Activated CD8-positive, alpha-beta memory T cell treated with anti-CD3 and anti-CD28 coated beads, Interleukin-2, amount 10 ng/mL, durations not matched to agents 7 days and 5 days (primary cell): Measurements from ENCODE around the gene DHRSX. TPM values are rescaled to one million over a fixed set of nuclear protein-coding genes. Genes with fewer than 3 reads are reported as not detected.
"Not testable (repeated sequence)": the region's sequence is repeated elsewhere in the genome, so short reads cannot be mapped to it uniquely, and the experiment has no call there.

Experiments
- ATAC-seq: fragments of 150-1000 bp; cut with Tn5 transposase; one replicate; pipeline ENCODE4 v1.10.0; 2021; ENCODE audit warnings: moderate library complexity
- CTCF ChIA-PET: fragments of 350-600 bp; sonication (Branson Sonifier 250); formaldehyde crosslinking; loops from one replicate; lab custom pipeline; 2021; ENCODE audit warnings: antibody characterized with exemption; lab: Charles Lee
- DNase-seq: peaks from one replicate; pipeline ENCODE4 v3.0.0-alpha.2; 2020
- H3K27ac Mint-ChIP-seq: one replicate; pipeline ENCODE4 v1.8.0; 2021; ENCODE audit warnings: mild to moderate bottlenecking, mixed read lengths
- H3K27me3 Mint-ChIP-seq: one replicate; pipeline ENCODE4 v1.8.0; 2021; ENCODE audit warnings: mixed read lengths
- H3K36me3 Mint-ChIP-seq: one replicate; pipeline ENCODE4 v1.8.0; 2021; ENCODE audit warnings: mild to moderate bottlenecking, mixed read lengths
- H3K4me1 Mint-ChIP-seq: one replicate; pipeline ENCODE4 v1.8.0; 2021; ENCODE audit warnings: mixed read lengths
- H3K4me3 Mint-ChIP-seq: one replicate; pipeline ENCODE4 v1.8.0; 2021; ENCODE audit warnings: mild to moderate bottlenecking, moderate library complexity, mixed read lengths
- H3K9me3 Mint-ChIP-seq: one replicate; pipeline ENCODE4 v1.8.0; 2022; ENCODE audit warnings: low read depth, mixed read lengths
- total RNA-seq, 2 experiments: library from RNA; stranded (reverse); gene quantifications; one replicate each; pipeline ENCODE4 v1.2.3, GENCODE V29; 2021

The DHRSX gene
- total RNA-seq, 2 experiments from 2014 or later, result 21.1 to 22.5 TPM

DNA sequence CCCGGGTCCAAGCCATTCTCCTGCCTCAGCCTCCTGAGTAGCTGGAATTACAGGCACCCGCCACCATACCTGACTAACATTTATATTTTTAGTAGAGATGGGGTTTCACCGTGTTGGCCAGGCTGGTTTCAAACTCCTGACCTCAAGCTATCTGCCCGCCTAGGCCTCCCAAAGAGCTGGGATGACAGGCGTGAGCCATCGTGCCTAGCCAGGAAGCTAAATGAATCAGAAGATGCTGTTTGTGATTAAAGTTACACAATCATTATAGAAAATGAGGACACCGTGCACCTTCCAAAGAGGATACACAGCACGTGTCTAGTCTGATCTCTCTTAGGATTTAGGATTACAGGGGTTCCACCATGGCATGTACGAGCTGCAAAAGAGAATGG, 99.6 kb downstream of the DHRSX start:
- Mint-ChIP-seq H3K27ac (no peak overlapping the region), H3K9me3 (no peaks in the 10 kb centered on the region), H3K27me3 (no peaks in the 10 kb centered on the region), H3K4me3 (no peak overlapping the region), H3K4me1 (no peaks in the 10 kb centered on the region), H3K36me3 (peaks cover 5% of the 10 kb centered on the region)
- CTCF ChIA-PET, result no interaction called here
- ATAC-seq, result no peak
- no peak for DNase-seq

DNA sequence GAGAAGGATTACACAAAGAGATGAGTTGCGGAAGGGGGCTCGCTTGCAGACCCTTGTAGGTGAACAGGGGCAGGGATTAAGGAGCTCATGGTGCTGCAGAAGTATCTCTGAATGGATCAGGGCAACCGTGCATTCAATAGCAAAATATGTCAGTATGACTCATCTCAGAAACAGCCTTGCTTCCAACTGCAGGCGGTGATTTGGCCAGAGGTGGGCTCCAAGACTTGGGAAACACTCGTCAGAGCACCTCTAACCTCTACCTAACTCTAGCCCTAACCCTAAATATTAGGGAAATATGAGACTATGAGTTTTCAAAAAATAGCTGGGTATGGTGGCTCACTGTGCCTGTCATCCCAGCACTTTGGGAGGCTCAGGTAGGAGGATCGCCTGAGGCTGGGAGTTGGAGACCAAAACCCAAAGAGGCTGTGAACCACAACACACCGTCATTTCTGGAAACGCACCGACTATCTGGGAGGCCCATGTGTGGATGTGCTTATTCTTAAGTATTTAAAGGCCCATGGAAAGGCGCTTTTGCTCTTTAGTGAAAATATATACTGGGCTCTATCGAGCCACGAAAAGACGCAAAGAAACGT, 102.6 kb downstream of the DHRSX start:
- no peaks in the 10 kb centered on the region for H3K9me3 Mint-ChIP-seq
- H3K4me1 Mint-ChIP-seq, result no peaks in the 10 kb centered on the region
- no peak overlapping the region for H3K27ac Mint-ChIP-seq

DNA sequence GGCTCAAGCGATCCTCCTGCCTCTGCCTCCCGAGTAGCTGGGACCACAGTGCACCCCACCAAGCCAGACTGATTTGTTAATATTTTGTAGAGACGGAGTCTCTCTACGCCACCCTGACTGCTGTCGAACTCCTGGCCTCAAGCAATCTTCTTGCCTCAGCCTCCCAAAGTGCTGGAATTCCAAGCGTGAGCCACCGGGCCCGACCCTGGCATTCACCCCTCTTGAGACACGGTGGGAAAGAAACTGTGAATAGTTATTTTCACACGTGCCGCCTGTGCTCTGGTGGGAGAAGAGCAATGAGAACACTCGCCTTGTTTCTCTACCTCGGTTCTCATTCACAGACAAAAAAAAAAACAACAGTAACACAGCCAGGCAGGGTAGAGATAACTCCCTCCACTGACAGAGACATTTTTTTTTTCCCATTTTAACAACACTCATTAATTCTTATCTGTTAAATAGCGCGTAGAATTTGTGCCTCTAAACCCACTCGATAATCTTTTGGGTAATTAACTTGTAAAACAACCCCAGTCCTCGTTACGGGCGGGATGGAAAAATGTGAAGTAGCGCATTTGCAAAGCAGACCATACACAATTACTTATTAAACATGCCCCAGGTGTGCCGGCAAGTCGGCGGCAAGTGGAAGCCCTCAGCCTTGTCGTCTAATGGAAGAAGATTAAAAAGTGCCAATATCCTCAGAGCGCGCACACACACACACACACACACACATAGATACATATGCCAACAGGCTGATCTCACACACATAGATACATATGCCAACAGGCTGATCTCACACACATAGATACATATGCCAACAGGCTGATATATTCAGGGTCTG, 103.3 kb downstream of the DHRSX start:
- no peaks in the 10 kb centered on the region for H3K4me1 Mint-ChIP-seq
- H3K36me3 Mint-ChIP-seq, result peaks cover 6% of the 10 kb centered on the region
- H3K27me3 Mint-ChIP-seq, result no peaks in the 10 kb centered on the region
- no peak overlapping the region for H3K27ac Mint-ChIP-seq
- DNase-seq (no peak), ATAC-seq (no peak)
- H3K9me3 Mint-ChIP-seq, result no peaks in the 10 kb centered on the region
- CTCF ChIA-PET, result no interaction called here
- no peak overlapping the region for H3K4me3 Mint-ChIP-seq

More for the DNA sequence above, 102.6 kb downstream of the DHRSX start:
- Mint-ChIP-seq H3K27me3 (no peaks in the 10 kb centered on the region), H3K4me3 (no peak overlapping the region), H3K36me3 (peaks cover 6% of the 10 kb centered on the region)
- DNase-seq (no peak), ATAC-seq (no peak)
- CTCF ChIA-PET, result no interaction called here

DNA sequence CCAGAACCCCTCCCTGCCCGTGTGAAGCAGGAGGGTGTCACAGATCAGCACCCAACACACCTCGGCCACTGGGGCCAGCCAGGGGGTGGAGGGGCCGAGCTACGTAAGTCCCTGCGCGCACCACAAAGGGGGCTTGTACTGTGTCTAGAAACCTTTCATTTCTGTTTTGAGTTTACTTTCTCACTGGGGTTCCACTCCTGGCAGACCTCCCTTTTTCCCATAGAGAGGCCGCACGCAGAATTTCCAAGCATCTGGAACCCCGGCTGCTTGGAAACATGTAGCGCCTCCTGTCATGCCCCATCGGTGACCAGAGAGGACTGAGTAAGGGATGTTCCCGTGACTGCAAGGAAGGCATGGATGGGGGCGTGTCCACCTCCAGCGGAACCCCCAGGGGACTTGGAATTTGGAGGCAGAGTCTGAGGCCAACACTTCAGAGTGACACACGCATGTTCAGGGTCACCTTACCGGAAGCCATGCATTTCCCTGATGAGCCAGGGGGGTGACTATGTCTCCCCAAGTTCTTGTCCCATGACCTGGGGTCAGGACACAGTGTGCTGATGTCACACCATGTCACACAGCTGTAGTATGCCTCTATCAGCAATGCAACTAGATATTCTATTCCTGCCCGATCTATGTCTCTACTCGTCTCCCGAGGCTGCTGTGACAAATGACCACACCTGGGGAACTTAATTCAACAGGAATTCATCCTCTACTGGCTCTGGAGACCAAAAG, 105.3 kb downstream of the DHRSX start:
- Mint-ChIP-seq H3K9me3 (peaks cover 8% of the 10 kb centered on the region), H3K4me3 (no peak overlapping the region), H3K27me3 (no peaks in the 10 kb centered on the region), H3K4me1 (no peaks in the 10 kb centered on the region), H3K36me3 (peaks cover 19% of the 10 kb centered on the region), H3K27ac (no peak overlapping the region)
- CTCF ChIA-PET, result no interaction called here
- ATAC-seq (no peak), DNase-seq (no peak)

DNA sequence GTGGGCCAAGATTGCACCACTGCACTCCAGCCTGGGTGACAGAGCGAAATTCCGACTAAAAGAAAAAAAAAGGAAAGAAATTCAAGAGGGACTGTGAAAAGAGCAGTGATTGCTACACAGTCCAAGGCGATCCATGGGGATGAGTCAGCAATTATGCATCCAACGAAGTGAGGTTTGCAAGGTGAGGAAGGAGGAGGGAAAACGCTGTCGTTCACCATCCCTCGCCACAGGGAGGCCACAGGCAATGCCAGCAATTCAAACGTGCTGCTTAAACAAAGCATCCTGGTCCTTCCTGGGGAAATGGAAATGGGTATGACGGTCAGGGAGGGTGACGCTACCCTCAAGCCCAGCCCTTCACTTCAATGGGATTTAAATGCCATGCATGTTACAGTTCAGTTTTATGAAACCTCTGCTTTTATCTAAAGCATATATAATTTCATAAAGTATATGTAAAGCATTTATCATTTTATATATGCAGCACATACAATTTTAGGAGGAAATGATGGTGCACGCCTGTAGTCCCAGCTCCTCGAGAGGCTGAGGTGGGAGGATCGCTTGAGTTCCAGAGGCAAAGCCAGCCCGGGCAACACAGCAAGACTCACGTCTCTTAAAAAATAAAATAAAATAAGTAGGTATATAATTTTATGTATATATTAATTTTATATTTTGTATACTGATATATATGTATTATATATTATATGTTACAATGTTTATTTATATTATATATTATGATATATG, 108.7 kb downstream of the DHRSX start:
- H3K27me3 Mint-ChIP-seq, result no peaks in the 10 kb centered on the region
- H3K9me3 Mint-ChIP-seq, result peaks cover 8% of the 10 kb centered on the region
- H3K27ac Mint-ChIP-seq, result no peak overlapping the region
- DNase-seq, result no peak
- no peak for ATAC-seq
- H3K36me3 Mint-ChIP-seq, result peaks cover 21% of the 10 kb centered on the region
- H3K4me1 Mint-ChIP-seq, result no peaks in the 10 kb centered on the region
- H3K4me3 Mint-ChIP-seq, result no peak overlapping the region
- CTCF ChIA-PET, result no interaction called here

DNA sequence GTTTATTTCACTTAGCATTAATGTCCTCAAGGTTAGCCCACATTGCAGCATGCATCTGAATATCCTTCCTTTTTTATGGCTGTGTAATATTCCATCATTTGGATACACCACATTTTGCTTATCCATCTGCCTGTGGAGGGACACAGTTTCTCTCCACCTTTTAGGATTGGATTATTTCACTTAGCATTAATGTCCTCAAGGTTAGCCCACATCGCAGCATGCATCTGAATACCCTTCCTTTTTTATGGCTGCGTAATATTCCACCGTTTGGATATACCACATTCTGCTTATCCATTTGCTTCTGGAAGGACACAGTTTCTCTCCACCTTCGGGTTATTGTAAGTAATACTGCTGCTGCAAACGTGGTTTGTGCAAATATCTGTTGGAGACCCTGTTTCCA, 110.0 kb downstream of the DHRSX start:
- no peak for ATAC-seq
- DNase-seq, result no peak

DNA sequence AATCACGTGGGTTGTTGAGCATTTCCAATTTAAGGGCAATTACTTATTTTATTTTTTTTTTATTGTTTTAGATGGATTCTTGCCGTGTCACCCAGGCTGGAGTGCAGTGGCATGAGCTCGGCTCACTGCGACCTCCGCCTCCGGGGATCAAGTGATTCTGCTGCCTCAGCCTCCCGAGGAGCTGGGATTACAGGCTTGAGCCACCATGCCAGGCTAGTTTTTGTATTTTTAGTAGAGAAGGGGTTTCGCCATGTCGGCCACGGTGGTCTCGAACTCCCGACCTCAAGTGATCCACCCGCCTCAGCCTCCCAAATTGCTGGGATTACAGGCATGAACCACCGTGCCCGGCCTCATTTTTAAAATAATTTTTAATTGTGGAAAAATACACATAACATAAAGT, 111.0 kb downstream of the DHRSX start:
- ATAC-seq, H3K9me3 Mint-ChIP-seq, CTCF ChIA-PET, DNase-seq, H3K27ac Mint-ChIP-seq, H3K4me3 Mint-ChIP-seq, H3K4me1 Mint-ChIP-seq, H3K27me3 Mint-ChIP-seq: not testable (repeated sequence)
- peaks cover 20% of the 10 kb centered on the region for H3K36me3 Mint-ChIP-seq

More for the DNA sequence above, 110.0 kb downstream of the DHRSX start:
- peaks cover 21% of the 10 kb centered on the region for H3K36me3 Mint-ChIP-seq
- CTCF ChIA-PET, result no interaction called here
- no peaks in the 10 kb centered on the region for H3K27me3 Mint-ChIP-seq
- no peak overlapping the region for H3K27ac Mint-ChIP-seq
- H3K4me3 Mint-ChIP-seq, result no peak overlapping the region
- no peaks in the 10 kb centered on the region for H3K4me1 Mint-ChIP-seq
- H3K9me3 Mint-ChIP-seq, result peaks cover 8% of the 10 kb centered on the region

DNA sequence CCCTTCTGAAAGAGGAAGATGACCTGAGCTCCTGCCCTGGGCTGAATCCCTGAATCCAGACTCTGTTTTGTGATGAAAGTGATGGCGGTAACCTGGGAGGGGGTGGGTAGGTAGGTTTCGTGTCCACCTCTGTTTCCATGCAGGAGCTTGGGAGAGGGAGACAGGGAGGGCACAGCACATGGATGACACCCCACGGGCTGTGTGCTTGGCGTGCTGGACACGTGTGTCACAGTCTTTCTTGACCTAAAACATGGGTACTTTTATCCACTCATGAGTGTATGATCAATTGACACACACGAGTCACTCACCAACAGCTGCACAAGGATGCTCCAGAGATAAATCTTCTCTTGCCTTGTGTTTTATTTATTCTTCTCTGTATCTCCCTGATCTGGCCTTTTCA, 111.5 kb downstream of the DHRSX start:
- H3K4me3 Mint-ChIP-seq, result no peak overlapping the region
- H3K9me3 Mint-ChIP-seq, result peaks cover 8% of the 10 kb centered on the region
- H3K36me3 Mint-ChIP-seq, result peaks cover 19% of the 10 kb centered on the region
- no peak overlapping the region for H3K27ac Mint-ChIP-seq
- no peak for DNase-seq
- H3K27me3 Mint-ChIP-seq, result no peaks in the 10 kb centered on the region
- CTCF ChIA-PET, result no interaction called here
- no peaks in the 10 kb centered on the region for H3K4me1 Mint-ChIP-seq
- ATAC-seq, result no peak

DNA sequence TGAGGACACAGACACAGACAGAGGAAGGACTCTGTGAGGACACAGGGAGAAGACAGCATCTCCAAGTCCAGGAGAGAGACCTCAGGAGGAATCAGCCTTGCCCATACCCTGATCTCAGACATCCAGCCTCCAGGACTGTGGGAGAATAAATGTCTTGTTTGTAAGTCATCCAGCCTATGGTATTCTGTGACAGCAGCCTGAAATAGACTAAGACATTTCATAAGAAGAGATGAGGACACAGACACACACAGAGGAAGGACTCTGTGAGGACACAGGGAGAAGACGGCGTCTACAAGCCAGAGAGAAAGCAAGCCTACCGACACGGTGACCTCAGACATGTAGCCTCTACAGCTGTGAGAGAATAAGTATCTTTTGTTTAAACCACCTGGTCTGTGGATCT, 112.1 kb downstream of the DHRSX start:
- Mint-ChIP-seq H3K9me3 (peaks cover 8% of the 10 kb centered on the region), H3K27me3 (no peaks in the 10 kb centered on the region), H3K4me3 (no peak overlapping the region), H3K36me3 (peaks cover 19% of the 10 kb centered on the region), H3K4me1 (no peaks in the 10 kb centered on the region), H3K27ac (no peak overlapping the region)
- CTCF ChIA-PET, result no interaction called here
- DNase-seq (no peak), ATAC-seq (no peak)

DNA sequence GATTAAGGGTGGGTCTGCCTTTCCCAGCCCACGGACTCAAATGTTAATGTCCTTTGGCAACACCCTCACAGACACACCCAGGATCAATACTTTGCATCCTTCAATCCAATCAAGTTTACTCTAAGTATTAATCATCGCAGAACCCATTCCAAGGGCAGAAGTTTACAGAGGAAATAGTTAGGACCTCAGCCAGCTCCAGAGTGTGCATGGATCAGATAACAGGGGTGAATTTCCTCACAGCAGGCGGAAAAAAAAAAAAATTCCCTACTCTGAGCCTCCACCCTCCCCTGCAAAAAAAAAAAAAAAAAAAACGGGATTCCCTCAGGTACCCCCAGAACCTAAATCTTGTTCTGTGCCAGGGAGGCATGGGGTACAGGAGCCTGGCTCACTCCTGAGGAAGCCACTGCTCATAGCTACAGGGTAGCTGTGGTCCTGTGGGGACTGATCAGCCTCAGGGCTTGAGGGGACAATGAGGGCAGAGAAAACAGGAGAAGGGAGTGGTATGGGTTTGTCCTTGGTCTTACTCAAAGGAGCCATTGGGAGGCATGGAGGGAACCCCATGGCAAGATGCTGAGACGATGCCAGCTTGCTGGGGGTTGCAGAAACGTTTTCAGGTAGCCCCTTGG, 113.0 kb downstream of the DHRSX start:
- Mint-ChIP-seq H3K4me3 (no peak overlapping the region), H3K36me3 (peaks cover 19% of the 10 kb centered on the region), H3K27me3 (no peaks in the 10 kb centered on the region), H3K9me3 (peaks cover 8% of the 10 kb centered on the region), H3K27ac (no peak overlapping the region), H3K4me1 (no peaks in the 10 kb centered on the region)
- ATAC-seq (no peak), DNase-seq (no peak)
- CTCF ChIA-PET, result no interaction called here

DNA sequence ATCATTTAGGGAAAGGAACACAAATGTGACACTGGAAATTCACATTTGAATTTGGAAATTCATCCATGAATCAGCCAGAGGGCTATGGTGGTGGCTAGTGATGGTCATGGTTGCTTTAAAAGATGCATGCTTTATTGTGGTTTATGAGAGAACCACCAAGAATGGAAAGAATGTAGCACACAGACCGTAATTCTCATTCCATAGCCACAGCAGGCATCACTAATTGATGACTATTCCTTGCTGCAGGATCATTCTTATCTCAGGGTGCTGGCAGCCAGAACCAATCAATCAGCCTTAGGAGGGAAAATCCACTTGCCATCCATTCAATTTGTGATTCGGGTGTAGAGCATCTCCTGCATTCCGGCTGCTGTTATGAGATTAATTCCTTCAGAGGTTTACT, 115.6 kb downstream of the DHRSX start:
- no peak for ATAC-seq
- CTCF ChIA-PET, result no interaction called here
- peaks cover 4% of the 10 kb centered on the region for H3K9me3 Mint-ChIP-seq

DNA sequence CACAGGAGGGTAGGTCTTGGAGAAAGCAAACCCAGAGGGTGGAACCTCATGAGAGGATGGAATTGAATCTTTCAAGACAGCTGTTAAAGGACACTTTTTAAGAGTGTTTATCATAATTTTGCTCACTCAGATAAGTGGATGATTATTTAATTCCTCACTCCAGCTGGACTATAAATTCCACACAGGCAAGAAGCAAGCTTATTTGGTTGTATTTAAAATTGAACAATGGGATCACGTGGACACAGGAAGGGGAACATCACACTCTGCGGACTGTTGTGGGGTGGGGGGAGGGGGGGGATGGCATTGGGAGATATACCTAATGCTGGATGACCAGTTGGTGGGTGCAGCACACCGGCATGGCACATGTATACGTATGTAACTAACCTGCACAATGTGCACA, 116.3 kb downstream of the DHRSX start:
- no peak for ATAC-seq
- CTCF ChIA-PET, result no interaction called here
- H3K27me3 Mint-ChIP-seq, result no peaks in the 10 kb centered on the region
- peaks cover 6% of the 10 kb centered on the region for H3K36me3 Mint-ChIP-seq
- no peak for DNase-seq
- H3K9me3 Mint-ChIP-seq, result peaks cover 5% of the 10 kb centered on the region
- H3K4me3 Mint-ChIP-seq, result no peak overlapping the region
- H3K4me1 Mint-ChIP-seq, result no peaks in the 10 kb centered on the region
- no peak overlapping the region for H3K27ac Mint-ChIP-seq

More for the DNA sequence above, 115.6 kb downstream of the DHRSX start:
- Mint-ChIP-seq H3K27ac (no peak overlapping the region), H3K36me3 (peaks cover 6% of the 10 kb centered on the region), H3K4me1 (no peaks in the 10 kb centered on the region), H3K27me3 (no peaks in the 10 kb centered on the region), H3K4me3 (no peak overlapping the region)
- no peak for DNase-seq

DNA sequence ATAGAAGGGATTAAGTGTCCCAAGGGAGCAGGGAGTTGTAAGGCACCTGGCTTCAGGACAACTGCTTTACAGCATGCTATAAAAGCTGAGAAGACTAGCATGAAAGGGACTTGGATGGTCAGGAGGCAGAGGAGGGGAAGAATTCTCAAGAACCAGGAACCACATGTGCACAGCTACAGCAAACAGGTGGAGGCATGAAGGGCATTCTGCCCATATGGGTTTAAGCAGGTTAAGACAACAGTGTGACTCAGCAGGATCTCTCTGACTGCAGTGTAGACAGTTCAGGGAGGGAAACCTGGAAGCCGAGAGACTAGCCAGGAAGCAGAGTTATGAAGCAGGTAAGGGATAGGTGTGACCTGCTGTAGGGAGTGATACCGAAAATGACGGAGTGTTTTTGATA, 117.0 kb downstream of the DHRSX start:
- DNase-seq, result no peak
- ATAC-seq, result no peak
- Mint-ChIP-seq H3K27ac (no peak overlapping the region), H3K4me1 (no peaks in the 10 kb centered on the region), H3K27me3 (no peaks in the 10 kb centered on the region), H3K4me3 (no peak overlapping the region), H3K9me3 (peaks cover 9% of the 10 kb centered on the region), H3K36me3 (peaks cover 5% of the 10 kb centered on the region)
- CTCF ChIA-PET, result no interaction called here
